ENCODE measurements around the gene COL27A1. TPM values are rescaled to one million over a fixed set of nuclear protein-coding genes. Genes with fewer than 3 reads are reported as not detected.
A peak's percentile ranks its signal among the peaks of the same experiment; 100 is the strongest.

Gene COL27A1
- total and polyA plus RNA-seq, 5 donors from 2014 or later = 0.30 TPM; not detected in 4

DNA sequence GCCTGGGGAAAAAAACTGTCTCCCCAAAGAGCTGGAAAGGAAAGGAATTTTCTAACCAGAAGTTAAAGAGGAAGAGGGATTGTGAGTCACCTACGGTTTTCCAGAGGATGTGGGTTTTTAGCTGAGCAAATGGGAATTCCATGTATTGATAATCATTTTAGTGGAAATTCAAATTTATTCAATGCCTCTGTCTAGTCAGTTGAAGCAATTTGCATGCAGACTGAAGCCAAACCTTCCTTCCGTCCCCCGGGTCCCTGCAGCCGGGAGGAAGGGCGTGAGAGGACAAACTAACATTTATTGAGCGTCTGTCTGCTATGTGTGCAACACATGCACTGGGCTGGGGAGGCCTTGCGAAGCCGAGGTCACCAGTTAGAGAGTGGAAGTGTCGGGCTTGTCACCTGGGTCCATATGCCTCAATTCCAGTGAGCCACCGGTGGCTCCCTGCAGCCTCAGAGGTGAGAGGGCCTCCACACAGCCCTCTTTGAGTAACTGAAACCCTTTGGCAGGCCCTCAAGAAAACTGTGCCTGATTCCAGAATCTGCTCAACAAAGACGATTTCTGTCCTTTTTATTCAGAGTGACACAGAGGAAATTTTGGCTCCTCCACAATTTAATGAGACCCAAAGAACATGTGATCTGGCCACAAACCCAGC is 70.3 kb downstream of the COL27A1 start:
- Histone ChIP-seq H3K4me1 (ENCODE audit: control insufficient read depth, insufficient read depth, low read length, poor library complexity, severe bottlenecking) (no peaks in the 10 kb centered on the region), H3K36me3 (ENCODE audit: control insufficient read depth, insufficient read depth, low read length) (no peaks in the 10 kb centered on the region), H3K9me3 (ENCODE audit: control insufficient read depth in 2 of 2, low read length in 2 of 2) (no peaks in the 10 kb centered on the region), H3K4me3 (ENCODE audit: low read depth, low read length) (no peak overlapping the region), H3K27me3 (ENCODE audit: control insufficient read depth, insufficient read depth, low read length) (no peaks in the 10 kb centered on the region), H3K27ac (ENCODE audit: insufficient read depth, low read length, poor library complexity, severe bottlenecking) (no peak overlapping the region)
- Mint-ChIP-seq H3K27ac (no peak overlapping the region), H3K4me3 (no peak overlapping the region), H3K27me3 (no peaks in the 10 kb centered on the region), H3K36me3 (no peaks in the 10 kb centered on the region), H3K4me1 (no peaks in the 10 kb centered on the region), H3K9me3 (no peaks in the 10 kb centered on the region)
- DNase-seq (no peak), ATAC-seq (ENCODE audit: low read depth in 2 of 2) (no peak)

DNA sequence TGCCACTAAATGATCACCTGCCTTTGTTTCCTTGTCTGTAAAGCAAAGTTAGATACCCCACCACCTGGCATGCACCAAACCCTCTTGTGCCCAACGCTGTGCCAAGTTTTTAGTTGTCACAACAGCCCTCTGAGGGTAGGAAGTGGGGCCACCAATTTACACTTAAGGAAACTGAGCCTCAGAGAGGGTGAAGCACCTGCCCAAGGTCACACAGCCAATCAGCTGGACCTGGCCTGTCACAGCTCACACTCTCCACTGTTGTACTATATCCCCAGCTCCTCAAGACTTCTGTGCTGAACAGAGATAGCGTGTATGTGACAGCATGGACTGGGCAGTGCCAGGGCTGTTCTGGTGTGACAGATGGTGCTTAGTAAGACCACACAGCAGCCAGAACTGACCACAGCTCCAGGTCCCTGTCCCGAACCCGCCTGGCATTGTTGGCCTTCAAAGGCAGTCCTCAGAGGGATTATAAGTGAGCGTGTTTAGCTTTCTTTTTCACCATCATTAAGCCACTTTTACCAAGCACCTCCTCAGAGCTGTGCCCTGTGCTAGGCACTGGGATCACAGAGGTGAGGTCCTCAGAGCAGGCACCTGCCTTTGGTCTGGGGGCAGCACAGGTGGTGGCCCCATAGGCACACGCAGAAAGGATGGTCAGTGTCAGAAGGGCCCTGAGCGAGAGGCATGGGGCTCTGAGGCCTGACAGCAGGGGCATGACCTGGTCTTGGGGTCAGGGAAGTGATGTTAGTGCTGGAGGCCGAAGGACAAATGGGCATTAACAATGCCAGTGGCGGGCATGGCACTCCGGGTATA is 71.1 kb downstream of the COL27A1 start:
- H3K9me3 Mint-ChIP-seq = no peaks in the 10 kb centered on the region

DNA sequence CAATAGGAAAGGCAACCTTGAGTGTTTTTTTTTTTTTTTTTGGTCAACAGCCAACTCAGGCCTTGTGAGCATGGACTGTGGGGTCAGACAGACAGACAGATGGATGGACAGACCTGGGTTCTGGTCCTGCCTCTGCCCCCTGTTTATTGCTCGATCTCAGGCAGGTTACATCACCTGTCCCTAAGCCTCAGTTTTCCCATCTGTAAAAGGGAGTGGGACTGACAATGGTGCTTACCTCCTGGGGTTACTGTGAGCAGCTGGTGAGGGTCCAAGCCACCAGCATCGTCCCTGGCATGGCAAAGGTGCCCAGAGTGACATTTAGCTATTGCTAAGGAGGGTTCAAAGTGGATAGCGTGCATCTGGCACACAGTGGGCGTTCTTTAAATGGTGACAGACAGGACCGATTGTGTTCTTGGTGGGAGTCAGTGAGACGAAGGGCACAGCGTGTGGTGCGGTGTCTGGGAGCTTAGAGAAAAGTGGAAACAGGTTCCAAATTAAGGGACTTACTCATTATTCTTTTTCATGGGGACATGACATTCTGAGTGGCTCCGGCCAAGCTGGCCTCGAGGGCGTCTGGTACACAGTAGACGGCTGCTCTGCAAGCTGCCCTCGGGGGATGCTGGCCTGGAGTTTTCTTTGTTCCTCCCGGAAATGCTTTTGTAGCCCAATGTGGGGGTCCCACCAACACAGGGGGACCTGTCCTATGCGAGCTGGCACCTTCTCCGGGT is 72.1 kb downstream of the COL27A1 start:
- H3K27ac ChIP-seq (ENCODE audit: insufficient read depth, low read length, poor library complexity, severe bottlenecking) = no peak overlapping the region
- Mint-ChIP-seq H3K9me3 (no peaks in the 10 kb centered on the region), H3K4me3 (no peak overlapping the region), H3K36me3 (no peaks in the 10 kb centered on the region), H3K4me1 (no peaks in the 10 kb centered on the region), H3K27ac (no peak overlapping the region), H3K27me3 (no peaks in the 10 kb centered on the region)
- no peaks in the 10 kb centered on the region for H3K36me3 ChIP-seq (ENCODE audit: control insufficient read depth, insufficient read depth, low read length)
- H3K4me3 ChIP-seq (ENCODE audit: low read depth, low read length) = no peak overlapping the region
- ATAC-seq (ENCODE audit: low read depth in 2 of 2) (no peak), DNase-seq (no peak)
- H3K27me3 ChIP-seq (ENCODE audit: control insufficient read depth, insufficient read depth, low read length) = no peaks in the 10 kb centered on the region
- H3K9me3 ChIP-seq (ENCODE audit: control insufficient read depth in 2 of 2, low read length in 2 of 2) = no peaks in the 10 kb centered on the region
- no peaks in the 10 kb centered on the region for H3K4me1 ChIP-seq (ENCODE audit: control insufficient read depth, insufficient read depth, low read length, poor library complexity, severe bottlenecking)

More for the DNA sequence above, 71.1 kb downstream of the COL27A1 start:
- Mint-ChIP-seq H3K27me3 (no peaks in the 10 kb centered on the region), H3K4me3 (no peak overlapping the region), H3K4me1 (no peaks in the 10 kb centered on the region), H3K27ac (no peak overlapping the region), H3K36me3 (no peaks in the 10 kb centered on the region)
- ATAC-seq (ENCODE audit: low read depth in 2 of 2) (no peak), DNase-seq (no peak)
- H3K4me1 ChIP-seq (ENCODE audit: control insufficient read depth, insufficient read depth, low read length, poor library complexity, severe bottlenecking) = no peaks in the 10 kb centered on the region
- H3K27me3 ChIP-seq (ENCODE audit: control insufficient read depth, insufficient read depth, low read length) = no peaks in the 10 kb centered on the region
- no peaks in the 10 kb centered on the region for H3K9me3 ChIP-seq (ENCODE audit: control insufficient read depth in 2 of 2, low read length in 2 of 2)
- no peak overlapping the region for H3K27ac ChIP-seq (ENCODE audit: insufficient read depth, low read length, poor library complexity, severe bottlenecking)
- no peaks in the 10 kb centered on the region for H3K36me3 ChIP-seq (ENCODE audit: control insufficient read depth, insufficient read depth, low read length)
- no peak overlapping the region for H3K4me3 ChIP-seq (ENCODE audit: low read depth, low read length)

DNA sequence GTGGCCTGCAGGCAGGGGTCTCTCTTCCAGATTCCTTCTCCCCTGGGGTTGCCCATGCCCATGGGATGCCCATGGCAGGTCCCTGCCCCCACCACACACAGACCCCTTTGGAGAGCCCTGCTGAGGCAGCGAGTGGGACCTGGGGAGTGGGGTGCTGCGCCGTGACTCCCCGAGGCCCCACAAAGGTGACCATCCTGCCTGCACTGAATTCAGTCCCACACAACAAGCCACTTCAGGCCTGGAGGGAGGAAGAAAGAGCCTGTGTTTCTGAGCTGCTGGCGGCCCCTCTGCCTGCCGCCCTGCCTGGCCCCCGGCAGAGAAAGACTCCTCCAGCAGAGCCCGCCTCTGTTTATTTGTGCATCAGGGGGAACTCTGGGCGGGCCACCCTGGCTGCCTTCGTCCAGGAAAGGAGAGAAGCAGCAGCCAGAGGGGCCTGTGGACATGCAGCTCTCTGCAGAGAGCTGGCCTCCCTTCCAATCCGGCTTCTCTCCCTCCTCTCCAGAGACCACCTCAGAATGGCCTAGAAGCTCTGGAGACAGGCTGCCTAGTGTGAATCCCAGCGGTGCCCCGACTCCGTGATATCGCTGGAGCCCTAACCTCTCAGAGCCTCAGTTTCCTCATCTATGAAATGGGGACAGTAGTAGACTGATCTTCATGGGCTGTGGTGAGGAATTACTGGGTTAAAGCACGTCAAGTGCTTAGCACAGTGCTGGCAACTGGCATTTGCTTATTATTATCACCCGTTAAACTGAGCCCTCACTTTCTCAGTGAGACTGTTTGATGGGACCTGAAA is 72.9 kb downstream of the COL27A1 start:
- Histone ChIP-seq H3K9me3 (ENCODE audit: control insufficient read depth in 2 of 2, low read length in 2 of 2) (no peaks in the 10 kb centered on the region), H3K27ac (ENCODE audit: insufficient read depth, low read length, poor library complexity, severe bottlenecking) (no peak overlapping the region), H3K27me3 (ENCODE audit: control insufficient read depth, insufficient read depth, low read length) (no peaks in the 10 kb centered on the region), H3K36me3 (ENCODE audit: control insufficient read depth, insufficient read depth, low read length) (no peaks in the 10 kb centered on the region), H3K4me1 (ENCODE audit: control insufficient read depth, insufficient read depth, low read length, poor library complexity, severe bottlenecking) (no peaks in the 10 kb centered on the region), H3K4me3 (ENCODE audit: low read depth, low read length) (no peak overlapping the region)
- no peaks in the 10 kb centered on the region for H3K36me3 Mint-ChIP-seq
- H3K4me1 Mint-ChIP-seq = no peaks in the 10 kb centered on the region
- H3K4me3 Mint-ChIP-seq = no peak overlapping the region
- ATAC-seq (ENCODE audit: low read depth in 2 of 2) = no peak
- H3K9me3 Mint-ChIP-seq = no peaks in the 10 kb centered on the region
- H3K27me3 Mint-ChIP-seq = no peaks in the 10 kb centered on the region
- DNase-seq = no peak
- H3K27ac Mint-ChIP-seq = no peak overlapping the region

DNA sequence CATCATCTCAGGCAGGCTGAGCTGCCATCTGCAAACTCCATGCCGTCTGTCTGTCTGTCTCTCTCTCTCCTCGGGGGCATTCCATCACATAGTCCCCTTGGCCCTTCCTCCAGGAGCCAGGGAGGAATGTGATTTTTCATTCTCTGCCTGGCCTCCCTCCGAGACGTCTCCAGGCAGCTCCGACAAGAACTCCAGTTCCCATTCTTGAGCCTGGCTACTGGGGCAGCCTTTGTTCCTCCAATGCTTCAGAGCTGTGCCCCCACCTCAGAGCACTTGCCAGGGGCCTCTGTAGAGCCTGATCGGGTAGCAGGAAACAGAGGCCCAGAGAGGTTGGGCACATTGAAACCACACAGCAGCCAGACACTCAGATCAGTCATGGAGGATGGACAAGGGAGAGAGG is 74.0 kb downstream of the COL27A1 start:
- no peaks in the 10 kb centered on the region for H3K27me3 Mint-ChIP-seq
- H3K4me3 Mint-ChIP-seq = no peak overlapping the region
- H3K4me1 Mint-ChIP-seq = no peaks in the 10 kb centered on the region
- H3K27ac Mint-ChIP-seq = no peak overlapping the region
- H3K4me1 ChIP-seq (ENCODE audit: control insufficient read depth, insufficient read depth, low read length, poor library complexity, severe bottlenecking) = no peaks in the 10 kb centered on the region
- H3K36me3 ChIP-seq (ENCODE audit: control insufficient read depth, insufficient read depth, low read length) = no peaks in the 10 kb centered on the region
- H3K4me3 ChIP-seq (ENCODE audit: low read depth, low read length) = no peak overlapping the region
- no peaks in the 10 kb centered on the region for H3K27me3 ChIP-seq (ENCODE audit: control insufficient read depth, insufficient read depth, low read length)
- no peaks in the 10 kb centered on the region for H3K36me3 Mint-ChIP-seq
- no peaks in the 10 kb centered on the region for H3K9me3 Mint-ChIP-seq
- no peak for ATAC-seq (ENCODE audit: low read depth in 2 of 2)
- no peak for DNase-seq
- no peak overlapping the region for H3K27ac ChIP-seq (ENCODE audit: insufficient read depth, low read length, poor library complexity, severe bottlenecking)
- H3K9me3 ChIP-seq (ENCODE audit: control insufficient read depth in 2 of 2, low read length in 2 of 2) = no peaks in the 10 kb centered on the region

DNA sequence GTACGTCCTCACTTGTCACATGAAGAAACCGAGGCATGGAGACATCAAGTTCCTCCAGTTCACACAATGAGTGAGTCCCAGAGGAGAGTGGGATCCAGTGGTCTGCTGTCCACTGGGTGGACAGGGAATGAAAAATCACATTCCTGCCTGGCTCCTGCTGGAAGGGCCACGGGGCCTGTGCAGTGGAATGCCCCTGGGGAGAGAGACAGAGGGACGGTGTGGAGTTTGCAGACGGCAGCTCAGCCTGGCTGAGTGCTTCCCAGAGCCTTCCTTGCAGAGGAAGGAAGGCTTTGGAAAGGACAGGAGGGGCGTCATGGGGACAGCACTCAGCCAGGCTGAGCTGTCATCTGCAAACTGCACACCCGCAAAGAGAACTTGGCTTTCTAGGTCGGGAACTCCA is 74.7 kb downstream of the COL27A1 start:
- Histone ChIP-seq H3K27me3 (ENCODE audit: control insufficient read depth, insufficient read depth, low read length) (no peaks in the 10 kb centered on the region), H3K9me3 (ENCODE audit: control insufficient read depth in 2 of 2, low read length in 2 of 2) (no peaks in the 10 kb centered on the region), H3K4me1 (ENCODE audit: control insufficient read depth, insufficient read depth, low read length, poor library complexity, severe bottlenecking) (no peaks in the 10 kb centered on the region), H3K27ac (ENCODE audit: insufficient read depth, low read length, poor library complexity, severe bottlenecking) (no peak overlapping the region), H3K4me3 (ENCODE audit: low read depth, low read length) (no peak overlapping the region), H3K36me3 (ENCODE audit: control insufficient read depth, insufficient read depth, low read length) (no peaks in the 10 kb centered on the region)
- Mint-ChIP-seq H3K27me3 (no peaks in the 10 kb centered on the region), H3K36me3 (no peaks in the 10 kb centered on the region), H3K9me3 (no peaks in the 10 kb centered on the region), H3K4me3 (no peak overlapping the region), H3K4me1 (no peaks in the 10 kb centered on the region), H3K27ac (peak overlapping the region in 1 of 3 donors; percentile 36)
- ATAC-seq (ENCODE audit: low read depth in 2 of 2) (no peak), DNase-seq (no peak)

DNA sequence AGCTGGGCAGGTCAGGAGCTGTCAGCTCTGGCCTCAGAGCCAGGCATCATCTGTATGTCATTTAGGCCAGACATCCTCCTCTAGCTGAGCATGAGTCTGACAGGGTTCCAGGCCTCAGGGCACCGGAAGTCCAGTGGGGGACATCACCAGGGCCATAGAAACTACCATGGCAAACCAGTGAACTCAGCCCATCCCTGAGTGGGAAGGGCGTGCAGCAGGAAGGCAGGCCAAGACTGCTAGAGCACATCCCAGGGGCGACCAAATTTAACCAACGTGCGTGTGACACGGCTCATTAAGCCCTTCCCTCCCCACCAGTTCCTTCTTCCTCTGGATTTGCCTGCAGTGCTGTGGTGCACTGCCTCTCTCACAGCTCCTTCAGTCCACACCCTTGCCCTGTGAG is 75.9 kb downstream of the COL27A1 start:
- Mint-ChIP-seq H3K4me3 (no peak overlapping the region), H3K27me3 (no peaks in the 10 kb centered on the region), H3K4me1 (peaks cover 0 to 3% (median 0%) of the 10 kb centered on the region in 4 donors), H3K36me3 (no peaks in the 10 kb centered on the region), H3K27ac (no peak overlapping the region), H3K9me3 (no peaks in the 10 kb centered on the region)
- no peaks in the 10 kb centered on the region for H3K36me3 ChIP-seq (ENCODE audit: control insufficient read depth, insufficient read depth, low read length)
- H3K27ac ChIP-seq (ENCODE audit: insufficient read depth, low read length, poor library complexity, severe bottlenecking) = no peak overlapping the region
- no peak for DNase-seq
- H3K4me1 ChIP-seq (ENCODE audit: control insufficient read depth, insufficient read depth, low read length, poor library complexity, severe bottlenecking) = no peaks in the 10 kb centered on the region
- H3K4me3 ChIP-seq (ENCODE audit: low read depth, low read length) = no peak overlapping the region
- no peaks in the 10 kb centered on the region for H3K27me3 ChIP-seq (ENCODE audit: control insufficient read depth, insufficient read depth, low read length)
- no peak for ATAC-seq (ENCODE audit: low read depth in 2 of 2)
- no peaks in the 10 kb centered on the region for H3K9me3 ChIP-seq (ENCODE audit: control insufficient read depth in 2 of 2, low read length in 2 of 2)
